Stimulated activated CD4-positive, alpha-beta T cell treated with anti-CD3 and anti-CD28 coated beads, Interleukin-2, amount 100 ng/mL, for 48 hours (primary cell): ENCODE measurements around the gene KRT20.
"Not testable (repeated sequence)": the region's sequence is repeated elsewhere in the genome, so short reads cannot be mapped to it uniquely, and the experiment has no call there.

ENCODE experiments used
- DNase-seq, 2 donors: peaks; one replicate each; pipeline ENCODE4 v3.0.0-alpha.2; 2020

KRT20 gene

DNA sequence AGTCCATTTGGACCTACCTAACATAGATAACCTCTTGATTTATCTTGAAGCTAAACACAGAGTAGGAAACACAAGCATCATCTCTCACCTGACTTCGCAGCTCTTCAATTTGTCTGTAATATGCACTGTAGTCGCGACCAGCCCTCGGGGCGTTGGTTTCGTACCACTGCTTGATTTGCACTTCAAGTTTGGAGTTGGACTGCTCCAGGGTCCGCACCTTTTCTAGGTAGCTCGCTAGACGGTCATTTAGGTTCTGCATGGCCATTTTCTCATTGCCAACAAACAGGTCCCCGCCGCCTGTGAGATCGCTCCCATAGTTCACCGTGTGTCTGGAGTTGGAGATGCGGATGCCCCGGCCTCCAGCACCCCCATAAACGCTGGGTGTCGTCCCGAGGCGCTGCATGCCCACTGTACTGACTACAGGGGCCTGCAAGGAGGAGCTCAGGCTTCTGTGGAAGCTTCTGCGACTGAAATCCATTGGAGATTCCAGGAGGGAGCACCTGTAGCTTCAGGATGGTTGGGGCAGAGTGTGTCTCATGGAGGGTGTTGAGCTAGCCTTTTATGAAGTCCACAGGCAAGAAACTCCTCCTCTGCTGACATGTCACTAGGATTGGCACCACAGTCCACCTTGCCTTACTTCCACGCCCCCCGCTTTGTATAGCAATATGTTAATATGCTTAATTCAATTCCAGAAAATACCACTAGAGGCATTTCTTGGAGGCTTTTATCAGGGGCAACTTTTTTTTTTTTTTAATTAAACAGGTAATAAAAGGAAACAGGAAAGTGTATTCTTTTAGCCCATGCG, at the start of gene KRT20:
KRT20 (minus strand) TSS at position 535 of the 805 bp plus-strand sequence; CDS start at position 478, 57 bp downstream.
- DNase-seq, result no peak

DNA sequence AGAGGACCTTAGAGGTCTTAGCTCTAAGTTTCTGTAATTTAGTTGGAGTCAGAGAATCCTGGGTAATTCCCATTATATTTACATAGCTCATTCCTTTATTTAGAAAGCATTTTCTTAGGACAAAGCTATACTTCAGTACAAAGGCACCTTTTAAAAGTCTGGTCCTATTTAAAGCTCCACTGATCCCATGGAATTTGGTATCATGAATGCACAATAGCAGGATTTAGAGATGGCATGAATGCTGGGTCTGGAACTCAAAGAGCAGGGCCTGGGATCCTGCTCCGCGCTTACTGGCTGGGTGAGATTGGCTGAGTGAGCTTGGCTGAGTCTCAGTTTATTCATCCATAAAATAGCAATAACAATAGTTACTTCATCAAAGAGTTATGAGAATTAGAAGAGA, 47.6 kb upstream of the KRT20 start:
- DNase-seq, result no peak

- no peak for DNase-seq
Measured at GRCh38 chr17:40931311-40931710, 46.3 kb upstream of the KRT20 start.

DNA sequence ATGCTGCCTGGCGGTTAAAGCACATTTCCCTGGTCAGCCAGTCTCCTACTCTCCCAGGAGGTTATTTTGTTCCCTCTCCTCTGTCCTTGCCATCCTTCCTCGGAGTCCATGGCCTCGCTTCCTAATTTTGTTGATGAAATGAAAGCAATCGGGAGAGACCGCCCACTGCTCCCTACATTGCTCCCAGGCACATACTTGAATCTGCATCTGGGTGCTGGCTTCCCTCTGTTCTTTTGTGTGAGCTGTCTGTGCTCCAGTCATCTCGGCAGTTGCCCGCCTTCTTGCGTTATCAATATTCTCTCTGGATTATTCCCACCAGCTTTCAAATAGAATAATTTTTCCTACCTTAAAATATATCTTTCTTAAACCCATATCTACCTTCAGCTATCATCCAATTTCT, 41.3 kb upstream of the KRT20 start:
- DNase-seq, result no peak

DNA sequence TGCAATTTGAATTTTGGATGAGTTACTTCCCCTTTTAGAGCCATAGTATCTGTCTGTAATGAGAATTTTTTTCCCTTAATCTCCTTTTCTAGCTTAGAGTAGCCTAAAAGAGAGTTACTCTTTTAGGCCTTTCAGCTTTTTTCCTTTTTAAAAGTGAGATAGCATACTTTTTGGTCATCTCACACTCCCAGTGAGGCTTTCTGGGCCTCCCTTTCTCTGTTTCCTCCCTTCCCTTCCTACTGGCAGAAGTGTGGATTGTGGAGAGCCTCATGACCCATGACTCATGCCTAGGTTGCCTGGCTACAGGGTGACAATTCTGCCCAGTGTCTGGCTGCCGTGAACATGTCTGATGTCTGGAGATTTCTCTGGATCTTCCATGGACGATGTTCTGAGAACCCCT, 37.2 kb upstream of the KRT20 start:
- DNase-seq, result no peak

DNA sequence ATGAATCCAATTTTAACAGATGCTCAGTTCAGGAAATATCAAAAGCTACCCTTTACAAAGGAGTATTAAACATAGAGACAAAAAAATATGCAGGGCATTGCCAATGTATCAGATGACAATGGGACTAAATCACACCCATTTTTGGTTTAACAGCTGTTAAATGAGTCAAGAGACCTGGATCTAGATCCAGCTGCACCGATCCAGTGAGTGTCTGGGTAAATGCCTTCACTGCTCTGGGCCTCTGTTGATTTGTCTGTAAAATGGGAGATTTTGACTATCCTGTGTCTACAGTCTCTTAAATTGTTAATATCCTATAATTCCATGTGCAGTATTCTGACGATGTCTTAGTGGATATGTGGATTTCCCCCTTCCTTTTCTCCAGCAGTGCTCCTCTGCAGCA, 36.0 kb upstream of the KRT20 start:
- no peak for DNase-seq

- DNase-seq, result not testable (repeated sequence)
Measured at GRCh38 chr17:40917116-40917515, 32.1 kb upstream of the KRT20 start.

DNA sequence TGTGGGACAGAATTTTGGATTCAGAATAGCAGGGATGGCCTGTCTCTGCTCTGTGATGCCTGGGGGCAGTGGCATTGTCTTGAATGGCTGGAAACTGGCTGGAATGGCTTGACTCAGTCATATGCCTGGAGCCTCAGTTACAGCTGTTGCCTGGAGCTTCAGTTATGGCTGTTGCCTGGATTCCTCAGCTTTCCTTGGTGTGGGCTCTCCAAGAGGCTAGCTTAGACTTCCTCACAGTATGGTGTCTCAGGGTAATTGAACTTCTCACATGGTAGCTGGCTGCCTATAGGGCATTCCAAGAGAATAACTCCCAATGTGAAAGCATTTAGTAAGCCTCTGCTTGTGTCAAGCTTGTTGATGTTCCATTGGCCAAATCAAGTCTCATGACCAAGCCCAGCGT, 31.3 kb upstream of the KRT20 start:
- no peak for DNase-seq

DNA sequence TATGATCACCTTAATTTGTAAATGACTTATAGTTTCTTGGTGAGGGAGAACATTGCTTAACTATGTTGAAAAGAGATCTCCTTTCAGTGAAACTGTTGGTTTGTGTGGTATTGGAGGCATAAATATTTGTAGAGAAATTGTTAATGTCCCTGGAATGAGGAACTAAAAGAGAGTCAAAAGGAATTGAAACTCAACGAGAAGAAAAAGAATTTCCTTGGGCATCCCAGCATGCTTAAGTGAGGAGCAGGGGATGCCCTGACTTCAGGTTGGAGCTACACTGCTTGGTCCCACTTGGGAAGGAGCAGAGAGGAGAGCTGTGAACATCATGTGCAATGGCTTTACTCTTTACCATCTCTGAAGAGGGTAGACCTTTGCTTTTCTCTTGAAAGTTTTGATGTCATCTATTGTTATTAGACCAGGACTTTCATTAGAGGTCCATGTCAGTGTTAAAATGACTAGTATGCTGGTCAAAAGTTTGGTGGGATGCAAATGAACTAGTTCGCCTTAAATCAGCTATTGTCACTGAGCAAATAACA, 30.7 kb upstream of the KRT20 start:
- DNase-seq, result no peak

GRCh38 chr17:40915199-40915661, 30.2 kb upstream of the KRT20 start:
- DNase-seq, result no peak

DNA sequence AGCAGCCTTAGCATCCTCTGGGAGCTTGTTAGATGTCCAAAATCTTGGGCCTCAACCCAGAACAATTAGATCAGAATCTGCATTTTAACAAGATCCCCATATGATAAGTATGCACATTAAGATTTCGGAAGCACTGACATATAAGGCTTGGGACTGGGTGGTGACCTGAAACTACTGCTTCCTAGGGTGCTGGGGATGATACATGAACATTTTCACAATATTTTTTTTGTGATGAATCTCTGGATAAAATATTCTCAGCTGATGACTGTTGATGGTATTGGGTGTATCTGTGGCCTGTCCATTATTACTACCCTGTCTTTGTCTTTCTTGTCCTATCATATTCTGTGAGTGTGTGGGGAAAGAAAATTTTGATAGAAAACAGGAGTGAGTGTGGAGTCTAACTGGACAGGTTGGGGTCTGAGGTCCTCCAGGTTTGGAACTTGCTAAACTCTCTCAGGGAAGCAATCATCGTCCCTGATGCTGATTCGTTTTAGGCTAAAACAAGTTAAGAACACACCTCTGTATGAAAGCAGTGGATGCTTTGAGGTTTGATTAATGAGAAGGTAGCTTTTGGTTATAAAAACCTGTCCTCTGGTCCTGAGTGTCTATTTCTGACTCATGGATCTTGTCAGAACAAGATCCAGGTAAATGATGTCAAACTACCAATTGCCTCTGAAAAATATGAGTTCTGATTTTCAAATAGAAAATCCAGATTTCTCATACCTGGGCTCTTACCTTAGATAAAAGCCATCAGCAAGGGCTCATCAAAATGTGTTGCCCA, 29.2 kb upstream of the KRT20 start:
- DNase-seq, result no peak

- DNase-seq, result no peak
Measured at GRCh38 chr17:40912486-40913210, 27.6 kb upstream of the KRT20 start.

DNA sequence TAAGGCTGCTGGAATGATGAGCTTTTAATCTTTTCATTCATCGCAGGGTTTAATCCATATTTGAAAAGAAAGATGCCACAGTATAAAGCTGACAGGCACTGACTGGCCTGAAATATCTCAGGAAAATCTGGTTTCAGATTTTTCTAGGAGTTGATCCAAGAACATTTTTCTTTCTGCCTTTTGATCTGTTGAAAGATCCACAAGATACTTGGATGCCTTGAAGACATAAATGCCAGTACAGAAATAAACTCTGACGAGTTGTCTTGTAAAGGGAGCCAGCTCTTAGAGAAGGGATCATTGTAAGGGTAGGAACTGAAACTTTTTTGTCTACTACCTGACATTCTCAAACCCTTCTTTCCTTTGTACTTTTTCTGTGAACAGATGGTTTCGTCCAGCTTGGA, 25.4 kb upstream of the KRT20 start:
- no peak for DNase-seq

DNA sequence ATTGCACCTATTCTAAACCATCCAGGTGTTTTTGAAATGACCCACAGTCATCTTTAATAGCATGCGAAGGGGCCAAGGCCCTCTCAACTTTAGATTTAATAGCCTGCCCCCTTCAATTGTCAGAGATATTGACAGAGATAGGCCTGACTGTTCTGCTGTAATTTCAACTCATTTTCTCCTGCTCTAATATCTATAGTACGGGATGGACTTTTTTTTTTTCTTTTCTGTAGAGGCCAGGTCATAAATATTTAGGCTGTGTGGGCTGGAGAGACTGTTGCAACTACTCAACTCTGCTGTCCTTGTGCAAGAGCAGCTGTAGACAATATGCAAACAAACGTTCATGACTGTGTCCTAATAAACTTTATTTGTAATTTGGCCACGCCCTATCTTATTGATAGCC, 24.7 kb upstream of the KRT20 start:
- no peak for DNase-seq

- DNase-seq, result peak; percentile 52 to 53
Measured at GRCh38 chr17:40909351-40909750, 24.3 kb upstream of the KRT20 start.

- no peak for DNase-seq
Measured at GRCh38 chr17:40906613-40907012, 21.6 kb upstream of the KRT20 start.

DNA sequence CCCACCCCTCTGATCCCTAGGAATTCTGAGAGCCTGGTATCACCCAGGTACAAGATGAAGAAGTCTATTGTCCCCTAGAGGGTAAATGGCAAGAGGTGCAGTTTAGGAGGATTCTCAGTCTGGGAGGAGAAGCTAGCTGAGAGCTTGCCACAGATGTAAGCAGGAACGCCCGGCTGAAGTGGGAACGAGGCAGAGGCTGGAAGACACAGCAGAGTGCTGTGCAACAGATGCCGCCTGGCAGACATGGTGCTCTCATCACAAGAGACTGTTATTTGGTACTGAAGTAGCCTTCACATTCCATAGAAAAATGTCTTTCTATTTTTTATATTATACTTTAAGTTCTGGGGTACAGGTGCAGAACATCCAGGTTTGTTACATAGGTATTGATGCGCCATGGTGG, 20.3 kb upstream of the KRT20 start:
- no peak for DNase-seq

DNA sequence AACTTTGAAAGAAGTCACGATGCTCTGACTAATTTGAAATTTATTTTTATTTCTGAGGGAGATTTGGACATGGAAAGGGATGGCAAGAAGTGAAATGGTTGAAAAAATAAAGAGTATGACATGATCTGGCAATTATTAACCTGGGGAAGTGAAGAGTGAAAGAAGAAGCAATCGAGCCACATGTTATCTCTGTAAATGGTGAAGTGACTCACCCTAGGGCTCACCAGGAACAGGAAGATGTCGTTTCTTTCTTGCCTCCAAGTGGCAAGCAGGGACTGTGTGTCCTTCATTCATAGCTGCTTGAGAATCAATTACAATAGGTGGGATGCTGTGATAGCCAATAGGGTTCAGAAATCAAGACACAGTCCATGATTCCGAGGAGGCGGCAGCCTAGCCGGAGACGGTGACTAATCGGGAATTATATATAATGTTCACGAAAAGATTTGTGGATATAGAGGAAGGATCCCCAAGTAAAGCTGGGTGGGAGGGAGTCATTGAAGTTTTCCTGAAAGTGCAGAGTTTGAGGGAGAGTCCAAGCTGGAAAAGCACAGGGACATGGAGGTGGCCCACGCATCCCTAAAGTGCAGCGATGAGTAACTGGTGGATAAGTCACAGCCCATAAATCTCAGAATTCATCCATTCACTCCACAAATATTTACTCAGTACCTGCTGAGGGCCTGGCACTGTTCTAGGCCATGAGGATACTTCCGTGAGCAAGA, 18.2 kb upstream of the KRT20 start:
- no peak for DNase-seq

DNA sequence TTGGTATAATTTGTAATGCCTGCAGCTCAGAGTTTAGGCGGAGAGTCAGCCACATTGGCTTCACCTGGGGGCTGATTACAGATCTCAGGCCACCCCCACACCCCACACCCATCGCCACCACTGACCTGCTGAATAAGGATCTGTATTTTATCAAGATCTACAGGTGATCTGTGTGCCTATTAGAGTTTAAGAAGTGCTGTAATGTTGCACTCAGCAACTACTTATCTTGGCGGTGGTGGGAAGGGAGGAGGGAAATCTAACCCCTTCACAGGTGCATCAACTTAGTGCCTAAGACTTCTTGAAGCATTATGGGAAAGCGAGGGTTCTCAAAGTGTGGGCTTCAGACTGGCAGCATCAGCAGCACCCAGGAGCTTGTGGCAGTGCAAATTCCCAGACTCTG, 17.5 kb upstream of the KRT20 start:
- DNase-seq, result no peak

- DNase-seq, result no peak
Measured at GRCh38 chr17:40901981-40902474, 17.0 kb upstream of the KRT20 start.

GRCh38 chr17:40900809-40901356, 15.8 kb upstream of the KRT20 start:
- no peak for DNase-seq

DNA sequence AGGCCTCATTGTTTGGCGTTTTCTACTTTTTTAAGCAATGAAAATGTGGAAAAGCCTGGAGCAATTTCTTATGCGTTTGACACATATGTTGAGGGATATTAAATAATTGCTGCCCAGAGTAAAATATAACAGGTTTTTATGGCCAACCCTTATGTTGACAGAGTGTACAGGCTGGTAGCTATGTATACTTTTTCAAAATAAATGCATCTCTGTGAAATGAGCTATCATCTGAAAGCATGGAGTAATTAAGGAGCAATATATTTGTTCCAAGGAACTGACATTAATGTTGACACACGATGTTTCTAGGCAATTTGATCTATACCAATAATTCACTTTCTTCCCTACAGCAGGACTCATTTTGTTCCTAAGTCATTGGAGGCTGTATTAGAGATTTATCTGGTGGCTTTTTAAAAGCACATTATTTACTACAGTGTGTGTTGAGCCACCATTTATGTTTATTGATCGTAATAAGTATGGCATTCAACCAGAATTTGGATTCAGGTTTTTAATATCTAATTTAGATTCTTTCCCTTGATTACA, 11.9 kb upstream of the KRT20 start:
- no peak for DNase-seq
